ENCODE measurements around the gene CBFA2T3.

CBFA2T3 gene

DNA sequence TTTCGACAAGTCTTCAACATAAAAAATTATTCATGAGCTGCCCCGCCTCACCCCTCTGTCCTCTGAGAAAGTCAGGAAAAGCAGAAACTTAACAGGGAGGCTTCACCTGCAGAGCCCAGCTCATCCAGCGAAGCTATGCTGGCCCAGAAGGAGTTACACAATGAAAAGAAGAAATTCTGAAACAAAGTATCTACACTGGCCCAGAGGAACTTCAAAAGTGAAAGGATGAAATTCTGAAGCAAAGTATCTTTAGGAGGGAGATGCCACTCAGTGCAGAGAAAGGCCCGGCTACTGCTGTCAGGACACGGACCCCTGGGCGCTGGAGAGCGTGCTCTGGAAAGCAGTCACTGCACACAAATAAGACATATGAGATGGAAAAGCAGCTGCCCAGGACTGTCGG, 121.8 kb downstream of the CBFA2T3 start:
- no peaks in the 10 kb centered on the region for H3K27me3 ChIP-seq (ENCODE audit: insufficient read depth, poor library complexity, severe bottlenecking)
- H3K27ac ChIP-seq (replicated peaks), result peak overlapping the region; percentile 58
- TF ChIP-seq, protein P1, sequence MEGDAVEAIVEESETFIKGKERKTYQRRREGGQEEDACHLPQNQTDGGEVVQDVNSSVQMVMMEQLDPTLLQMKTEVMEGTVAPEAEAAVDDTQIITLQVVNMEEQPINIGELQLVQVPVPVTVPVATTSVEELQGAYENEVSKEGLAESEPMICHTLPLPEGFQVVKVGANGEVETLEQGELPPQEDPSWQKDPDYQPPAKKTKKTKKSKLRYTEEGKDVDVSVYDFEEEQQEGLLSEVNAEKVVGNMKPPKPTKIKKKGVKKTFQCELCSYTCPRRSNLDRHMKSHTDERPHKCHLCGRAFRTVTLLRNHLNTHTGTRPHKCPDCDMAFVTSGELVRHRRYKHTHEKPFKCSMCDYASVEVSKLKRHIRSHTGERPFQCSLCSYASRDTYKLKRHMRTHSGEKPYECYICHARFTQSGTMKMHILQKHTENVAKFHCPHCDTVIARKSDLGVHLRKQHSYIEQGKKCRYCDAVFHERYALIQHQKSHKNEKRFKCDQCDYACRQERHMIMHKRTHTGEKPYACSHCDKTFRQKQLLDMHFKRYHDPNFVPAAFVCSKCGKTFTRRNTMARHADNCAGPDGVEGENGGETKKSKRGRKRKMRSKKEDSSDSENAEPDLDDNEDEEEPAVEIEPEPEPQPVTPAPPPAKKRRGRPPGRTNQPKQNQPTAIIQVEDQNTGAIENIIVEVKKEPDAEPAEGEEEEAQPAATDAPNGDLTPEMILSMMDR (IDR thresholded peaks at IDR 0.05; ENCODE audit: insufficient read depth, low read length), result no peak
- TF ChIP-seq GABPA (IDR thresholded peaks at IDR 0.05; ENCODE audit: low read depth) (no peak), POLR2AphosphoS5 (IDR thresholded peaks at IDR 0.05; ENCODE audit: low read depth) (no peak), SPI1 (IDR thresholded peaks at IDR 0.05; ENCODE audit: borderline replicate concordance, low read depth) (no peak)
- TF ChIP-seq, protein P2, sequence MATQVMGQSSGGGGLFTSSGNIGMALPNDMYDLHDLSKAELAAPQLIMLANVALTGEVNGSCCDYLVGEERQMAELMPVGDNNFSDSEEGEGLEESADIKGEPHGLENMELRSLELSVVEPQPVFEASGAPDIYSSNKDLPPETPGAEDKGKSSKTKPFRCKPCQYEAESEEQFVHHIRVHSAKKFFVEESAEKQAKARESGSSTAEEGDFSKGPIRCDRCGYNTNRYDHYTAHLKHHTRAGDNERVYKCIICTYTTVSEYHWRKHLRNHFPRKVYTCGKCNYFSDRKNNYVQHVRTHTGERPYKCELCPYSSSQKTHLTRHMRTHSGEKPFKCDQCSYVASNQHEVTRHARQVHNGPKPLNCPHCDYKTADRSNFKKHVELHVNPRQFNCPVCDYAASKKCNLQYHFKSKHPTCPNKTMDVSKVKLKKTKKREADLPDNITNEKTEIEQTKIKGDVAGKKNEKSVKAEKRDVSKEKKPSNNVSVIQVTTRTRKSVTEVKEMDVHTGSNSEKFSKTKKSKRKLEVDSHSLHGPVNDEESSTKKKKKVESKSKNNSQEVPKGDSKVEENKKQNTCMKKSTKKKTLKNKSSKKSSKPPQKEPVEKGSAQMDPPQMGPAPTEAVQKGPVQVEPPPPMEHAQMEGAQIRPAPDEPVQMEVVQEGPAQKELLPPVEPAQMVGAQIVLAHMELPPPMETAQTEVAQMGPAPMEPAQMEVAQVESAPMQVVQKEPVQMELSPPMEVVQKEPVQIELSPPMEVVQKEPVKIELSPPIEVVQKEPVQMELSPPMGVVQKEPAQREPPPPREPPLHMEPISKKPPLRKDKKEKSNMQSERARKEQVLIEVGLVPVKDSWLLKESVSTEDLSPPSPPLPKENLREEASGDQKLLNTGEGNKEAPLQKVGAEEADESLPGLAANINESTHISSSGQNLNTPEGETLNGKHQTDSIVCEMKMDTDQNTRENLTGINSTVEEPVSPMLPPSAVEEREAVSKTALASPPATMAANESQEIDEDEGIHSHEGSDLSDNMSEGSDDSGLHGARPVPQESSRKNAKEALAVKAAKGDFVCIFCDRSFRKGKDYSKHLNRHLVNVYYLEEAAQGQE (IDR thresholded peaks at IDR 0.05; ENCODE audit: insufficient replicate concordance, low read depth), result no peak

DNA sequence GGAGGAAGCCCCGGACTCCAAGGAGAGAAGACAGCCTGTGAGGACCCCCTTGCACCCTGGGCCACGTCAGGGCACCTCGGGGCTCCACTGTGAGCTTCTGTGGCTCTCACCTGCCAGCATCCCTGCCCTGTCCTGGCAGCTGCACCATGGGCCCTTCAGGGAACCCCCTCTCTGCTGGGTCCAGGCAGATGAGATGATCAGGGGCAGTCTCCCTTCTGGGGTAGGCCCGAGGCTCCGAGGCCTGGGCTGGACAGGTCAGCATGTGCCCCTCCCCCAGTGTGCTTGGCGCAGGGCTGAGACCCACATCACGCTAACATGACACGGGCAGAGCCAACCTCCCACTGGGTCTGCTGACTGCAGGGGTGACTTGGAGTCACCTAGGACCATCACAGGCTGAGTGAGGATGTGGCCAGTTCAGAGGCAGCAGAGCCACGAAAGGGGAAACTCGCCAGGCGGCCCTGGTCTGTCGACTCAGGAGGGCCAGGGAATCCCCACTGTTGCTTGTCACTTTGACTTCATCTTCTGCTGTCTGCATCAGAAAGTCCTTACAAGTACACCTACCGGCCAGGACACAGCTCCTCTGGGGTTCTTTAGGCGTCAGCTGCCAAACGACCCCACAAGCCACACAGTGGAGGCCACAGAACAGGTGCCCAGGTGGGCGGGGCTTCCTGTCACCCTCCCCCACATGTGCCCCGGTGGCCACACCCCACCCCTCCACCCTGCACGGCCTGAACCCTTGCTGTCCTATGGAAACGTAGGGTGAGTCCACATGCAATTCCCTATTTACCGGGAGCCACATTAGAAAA, 122.5 kb downstream of the CBFA2T3 start:
- TF ChIP-seq GABPA (IDR thresholded peaks at IDR 0.05; ENCODE audit: low read depth) (no peak), POLR2AphosphoS5 (IDR thresholded peaks at IDR 0.05; ENCODE audit: low read depth) (no peak), SPI1 (IDR thresholded peaks at IDR 0.05; ENCODE audit: borderline replicate concordance, low read depth) (no peak)
- TF ChIP-seq, protein P1 (IDR thresholded peaks at IDR 0.05; ENCODE audit: insufficient read depth, low read length), result no peak
- TF ChIP-seq, protein P2 (IDR thresholded peaks at IDR 0.05; ENCODE audit: insufficient replicate concordance, low read depth), result no peak

More for the DNA sequence above, 121.8 kb downstream of the CBFA2T3 start:
- H3K4me3 ChIP-seq (replicated peaks; ENCODE audit: insufficient read depth, low read length), result peak overlapping the region; percentile 6; the same call in 1 of the 2 replicates
- no peak for DNase-seq (ENCODE audit: low read depth in 1 of 2, low spot score in 1 of 2)

DNA sequence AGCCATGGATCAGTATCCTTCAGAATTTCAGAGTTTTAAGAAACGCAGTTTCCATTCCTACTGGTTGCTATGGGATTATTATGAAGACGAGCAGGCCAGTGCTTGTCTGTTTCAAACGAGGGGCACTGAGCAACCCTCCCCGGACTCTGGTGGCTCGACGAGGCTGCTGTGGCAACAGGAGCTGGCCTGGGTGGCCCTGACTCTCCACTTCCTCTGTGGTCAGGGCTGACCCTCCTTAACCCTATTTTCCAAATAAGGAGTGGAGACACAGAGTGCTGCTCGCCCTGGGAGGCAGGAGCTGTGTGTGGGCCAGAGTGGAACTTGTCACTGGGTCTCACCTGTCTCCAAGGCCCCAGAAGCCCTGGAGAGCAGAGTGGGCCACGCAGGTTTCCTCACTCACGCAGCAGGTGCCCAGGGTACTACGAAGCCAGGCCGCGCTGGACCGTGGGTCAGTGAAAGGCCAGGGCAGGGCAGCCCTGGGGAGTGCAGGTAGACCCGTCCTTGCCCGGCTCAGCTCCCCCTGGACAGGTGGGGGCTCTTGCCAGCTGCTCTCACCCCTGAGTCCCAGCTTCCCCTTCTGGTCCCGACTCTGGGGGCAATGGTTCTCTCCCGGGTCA, 123.6 kb downstream of the CBFA2T3 start:
- no peak for TF ChIP-seq GABPA (IDR thresholded peaks at IDR 0.05; ENCODE audit: low read depth)
- TF ChIP-seq, protein P2 (IDR thresholded peaks at IDR 0.05; ENCODE audit: insufficient replicate concordance, low read depth), result no peak

More for the DNA sequence above, 122.5 kb downstream of the CBFA2T3 start:
- Histone ChIP-seq H3K27me3 (ENCODE audit: insufficient read depth, poor library complexity, severe bottlenecking) (no peaks in the 10 kb centered on the region), H3K4me3 (replicated peaks; ENCODE audit: insufficient read depth, low read length) (no peak overlapping the region), H3K27ac (replicated peaks) (peak overlapping the region; percentile 58)
- peak; percentile 27 to 51 for DNase-seq (ENCODE audit: low read depth in 1 of 2, low spot score in 1 of 2)

More for the DNA sequence above, 123.6 kb downstream of the CBFA2T3 start:
- Histone ChIP-seq H3K27me3 (ENCODE audit: insufficient read depth, poor library complexity, severe bottlenecking) (no peaks in the 10 kb centered on the region), H3K27ac (replicated peaks) (peak overlapping the region; percentile 31), H3K4me3 (replicated peaks; ENCODE audit: insufficient read depth, low read length) (no peak overlapping the region)
- DNase-seq (ENCODE audit: low read depth in 1 of 2, low spot score in 1 of 2), result peak in 1 of 2 experiments; percentile 25

Data from HL-60 (cell line).